Measurements from ENCODE around the gene PAM16.
A peak's percentile ranks its signal among the peaks of the same experiment; 100 is the strongest.

Gene PAM16

GRCh38 chr16:4321286-4322120 is 29.6 kb downstream of the PAM16 start:
- DNase-seq (ENCODE audit: low read depth in 1 of 2, low spot score in 1 of 2): no peak

GRCh38 chr16:4320571-4321137 is 30.5 kb downstream of the PAM16 start:
- no peak for DNase-seq (ENCODE audit: low read depth in 1 of 2, low spot score in 1 of 2)

GRCh38 chr16:4319454-4320421 is 31.4 kb downstream of the PAM16 start:
- DNase-seq (ENCODE audit: low read depth in 1 of 2, low spot score in 1 of 2): no peak

GRCh38 chr16:4318967-4319366 is 32.2 kb downstream of the PAM16 start:
- no peak for DNase-seq (ENCODE audit: low read depth in 1 of 2, low spot score in 1 of 2)

GRCh38 chr16:4318451-4318910 is 32.6 kb downstream of the PAM16 start:
- no peak for DNase-seq (ENCODE audit: low read depth in 1 of 2, low spot score in 1 of 2)

GRCh38 chr16:4317532-4318450 is 33.3 kb downstream of the PAM16 start:
- DNase-seq (ENCODE audit: low read depth in 1 of 2, low spot score in 1 of 2): no peak

GRCh38 chr16:4316864-4317531 is 34.1 kb downstream of the PAM16 start:
- DNase-seq (ENCODE audit: low read depth in 1 of 2, low spot score in 1 of 2): no peak

- no peak for DNase-seq (ENCODE audit: low read depth in 1 of 2, low spot score in 1 of 2)
These were observed 34.8 kb downstream of the PAM16 start for GRCh38 chr16:4316108-4316863.

GRCh38 chr16:4315186-4316107 is 35.7 kb downstream of the PAM16 start, which contains the start of gene GLIS2:
Gene GLIS2, plus strand, starts transcription at chr16:4316067. Its CDS starts 16,214 bp downstream, at chr16:4332281.
- no peak for DNase-seq (ENCODE audit: low read depth in 1 of 2, low spot score in 1 of 2)

- DNase-seq (ENCODE audit: low read depth in 1 of 2, low spot score in 1 of 2): no peak
These were observed 36.5 kb downstream of the PAM16 start for GRCh38 chr16:4314532-4315185.

- DNase-seq (ENCODE audit: low read depth in 1 of 2, low spot score in 1 of 2): no peak
These were observed 37.3 kb downstream of the PAM16 start for GRCh38 chr16:4313563-4314531.

GRCh38 chr16:4309833-4310266 is 41.3 kb downstream of the PAM16 start:
- peak in 1 of 2 donors; percentile 37 for DNase-seq (ENCODE audit: low read depth in 1 of 2, low spot score in 1 of 2)

GRCh38 chr16:4309102-4309832 is 41.9 kb downstream of the PAM16 start:
- no peak for DNase-seq (ENCODE audit: low read depth in 1 of 2, low spot score in 1 of 2)

- DNase-seq (ENCODE audit: low read depth in 1 of 2, low spot score in 1 of 2): peak; percentile 87 to 92
These were observed 43.7 kb downstream of the PAM16 start for GRCh38 chr16:4307215-4308037.
